GM23338 (cell line): ENCODE measurements around the gene ASB3. TPM values are rescaled to one million over a fixed set of nuclear protein-coding genes. Genes with fewer than 3 reads are reported as not detected.

Source experiments
- ATAC-seq: fragments of 200-7000 bp; cut with Tn5 transposase; 3 replicates; pipeline ENCODE4 v1.9.1; 2020
- DNase-seq: peaks from one replicate; pipeline ENCODE4 v3.0.0-alpha.2; 2015; ENCODE audit warnings: low spot score
- H2AFZ ChIP-seq: fragments of 200-600 bp; sonication (generic); 2 replicates; pipeline ENCODE4 v1.8.0; 2016; ENCODE audit warnings: antibody characterized with exemption, mild to moderate bottlenecking, moderate library complexity
- H3F3A ChIP-seq: fragments of 200-600 bp; sonication (generic); replicated peaks from 2 replicates; pipeline ENCODE4 v1.8.0; 2017; ENCODE audit warnings: antibody characterized with exemption, mixed run types, low read depth
- H3K27ac ChIP-seq: fragments of 200-600 bp; sonication (generic); 2 replicates; pipeline ENCODE4 v1.6.1; 2016; ENCODE audit warnings: low read depth
- H3K27me3 ChIP-seq: fragments of 200-600 bp; sonication (generic); 2 replicates; pipeline ENCODE4 v1.8.0; 2016; ENCODE audit warnings: mild to moderate bottlenecking, mixed run types, moderate library complexity; ENCODE audit not compliant: insufficient read depth
- H3K36me3 ChIP-seq: fragments of 200-600 bp; sonication (generic); 2 replicates; pipeline ENCODE4 v1.8.0; 2016; ENCODE audit warnings: mild to moderate bottlenecking; ENCODE audit not compliant: insufficient read depth
- H3K4me1 ChIP-seq: fragments of 200-600 bp; sonication (generic); 2 replicates; pipeline ENCODE4 v1.8.0; 2016; ENCODE audit warnings: mild to moderate bottlenecking, moderate library complexity; ENCODE audit not compliant: insufficient read depth
- H3K4me2 ChIP-seq: fragments of 200-600 bp; sonication (generic); 2 replicates; pipeline ENCODE4 v1.7.1; 2017; ENCODE audit warnings: mixed run types
- H3K4me3 ChIP-seq: fragments of 200-600 bp; sonication (generic); 2 replicates; pipeline ENCODE4 v1.6.1; 2016; ENCODE audit warnings: mixed run types
- H3K79me2 ChIP-seq: fragments of 200-600 bp; sonication (generic); replicated peaks from 2 replicates; pipeline ENCODE4 v1.8.0; 2017; ENCODE audit warnings: mild to moderate bottlenecking; ENCODE audit not compliant: insufficient read depth
- H3K9me2 ChIP-seq: fragments of 200-600 bp; sonication (generic); 2 replicates; pipeline ENCODE4 v1.8.0; 2017; ENCODE audit not compliant: insufficient read depth
- H4K20me1 ChIP-seq: fragments of 200-600 bp; sonication (generic); replicated peaks from 2 replicates; pipeline ENCODE4 v1.8.0; 2017; ENCODE audit warnings: mild to moderate bottlenecking; ENCODE audit not compliant: insufficient read depth
- H3K27ac Mint-ChIP-seq: 2 replicates; pipeline ENCODE4 v1.8.0; 2020; ENCODE audit warnings: inconsistent platforms, mild to moderate bottlenecking, moderate library complexity, mixed read lengths
- H3K27me3 Mint-ChIP-seq: 3 replicates; pipeline ENCODE4 v1.8.0; 2022; ENCODE audit warnings: low read depth, mild to moderate bottlenecking, moderate library complexity, mixed read lengths, inconsistent platforms; ENCODE audit not compliant: insufficient read depth, poor library complexity
- H3K36me3 Mint-ChIP-seq: 3 replicates; pipeline ENCODE4 v1.8.0; 2021; ENCODE audit warnings: low read depth, mild to moderate bottlenecking, inconsistent platforms, moderate library complexity, mixed read lengths
- H3K4me1 Mint-ChIP-seq: 3 replicates; pipeline ENCODE4 v1.8.0; 2020; ENCODE audit warnings: mild to moderate bottlenecking, inconsistent platforms, mixed read lengths
- H3K4me3 Mint-ChIP-seq: 3 replicates; pipeline ENCODE4 v1.8.0; 2021; ENCODE audit warnings: moderate library complexity, mild to moderate bottlenecking, inconsistent platforms, mixed read lengths
- H3K9me3 Mint-ChIP-seq: 3 replicates; pipeline ENCODE4 v1.8.0; 2020; ENCODE audit warnings: moderate library complexity, mild to moderate bottlenecking, inconsistent platforms, mixed read lengths
- CREB1 ChIP-seq: fragments of 250-450 bp; sonication (Bioruptor Pico); IDR thresholded peaks from 2 replicates; pipeline ENCODE4 v1.5.0; 2020; ENCODE audit warnings: low read depth, mild to moderate bottlenecking, moderate library complexity
- CTCF ChIP-seq, 2 experiments: fragments of 200-600 bp in 1 of 2; sonication (generic) in 1 of 2; conservative IDR thresholded peaks; 2 replicates each; pipeline versions ENCODE4 v1.5.1 to v1.6.1; 2016 to 2017; ENCODE audit warnings: antibody characterized with exemption in 2 of 2, low read depth in 2 of 2, mild to moderate bottlenecking in 2 of 2, moderate library complexity in 1 of 2
- ETS1 ChIP-seq: IDR thresholded peaks from 2 replicates; pipeline ENCODE4 v1.6.1; 2016; ENCODE audit warnings: antibody characterized with exemption
- EZH2 ChIP-seq: fragments of 200-600 bp; sonication (generic); IDR thresholded peaks from one replicate; pipeline ENCODE4 v1.8.0; 2017; ENCODE audit warnings: antibody characterized with exemption, mild to moderate bottlenecking, low read depth; ENCODE audit not compliant: unreplicated experiment
- EZH2phosphoT487 ChIP-seq: fragments of 200-600 bp; sonication (generic); IDR thresholded peaks from one replicate; pipeline ENCODE4 v1.8.1; 2018; ENCODE audit warnings: antibody characterized with exemption; ENCODE audit not compliant: unreplicated experiment
- JUNB ChIP-seq: IDR thresholded peaks from one replicate; pipeline ENCODE4 v1.6.1; 2016; ENCODE audit warnings: antibody characterized with exemption; ENCODE audit not compliant: unreplicated experiment
- NANOG ChIP-seq: IDR thresholded peaks from 2 replicates; pipeline ENCODE4 v1.6.1; 2016; ENCODE audit warnings: antibody characterized with exemption, borderline replicate concordance
- POLR2AphosphoS5 ChIP-seq: IDR thresholded peaks from 2 replicates; pipeline ENCODE4 v1.6.1; 2016; ENCODE audit warnings: antibody characterized with exemption, low read depth
- REST ChIP-seq: IDR thresholded peaks from one replicate; pipeline ENCODE4 v1.6.1; 2018; ENCODE audit warnings: antibody characterized with exemption; ENCODE audit not compliant: unreplicated experiment
- STAT1 ChIP-seq: IDR thresholded peaks from one replicate; pipeline ENCODE4 v1.6.1; 2016; ENCODE audit warnings: antibody characterized with exemption; ENCODE audit not compliant: unreplicated experiment
- ZNF114 ChIP-seq: fragments of 250-450 bp; sonication (Bioruptor Pico); IDR thresholded peaks from 2 replicates; pipeline ENCODE4 v1.5.0; 2020; ENCODE audit warnings: mild to moderate bottlenecking, moderate library complexity
- ZNF331 ChIP-seq: fragments of 250-450 bp; sonication (Bioruptor Pico); IDR thresholded peaks from 2 replicates; pipeline ENCODE4 v1.5.0; 2020; ENCODE audit warnings: low read depth, mild to moderate bottlenecking, moderate library complexity
- polyA plus RNA-seq: library from polyadenylated mRNA; unstranded; fragments of >200 nt; fragmentation: Nextera tagmentation; extraction: Ambion mirVana; gene quantifications from 2 replicates; pipeline ENCODE4 v1.2.1, GENCODE V29; 2016
- total RNA-seq: library from RNA; depleted of rRNA; stranded (reverse); fragments of >200 nt; shearing (Covaris generic); gene quantifications from 2 replicates; pipeline ENCODE4 v1.2.3, GENCODE V29; 2014

ASB3 gene
- total and polyA plus RNA-seq, 2 experiments from 2014 or later, result 22.4 to 30.5 TPM

- H3K4me3 ChIP-seq, result no peak overlapping the region
Measured at GRCh38 chr2:53672881-53673522, 113.8 kb downstream of the ASB3 start.

More at GRCh38 chr2:53672881-53673522, 113.8 kb downstream of the ASB3 start:
- no peaks in the 10 kb centered on the region for H3K79me2 ChIP-seq
- no peaks in the 10 kb centered on the region for H3F3A ChIP-seq
- DNase-seq (no peak), ATAC-seq (no peak)
- TF ChIP-seq CTCF (conservative IDR thresholded peaks at IDR 0.05; ENCODE audit: low read depth in 2 of 2) (no peak), NANOG (no peak), ZNF114 (CRISPR knock-in tag) (no peak), EZH2phosphoT487 (no peak), STAT1 (no peak), ETS1 (no peak), JUNB (no peak), ZNF331 (no peak), POLR2AphosphoS5 (no peak), EZH2 (no peak), CREB1 (CRISPR knock-in tag) (no peak), REST (no peak)
- no peaks in the 10 kb centered on the region for H4K20me1 ChIP-seq
- no peak overlapping the region for H3K27ac ChIP-seq
- H3K27me3 ChIP-seq, result no peaks in the 10 kb centered on the region
- H2AFZ ChIP-seq, result no peak overlapping the region
- Mint-ChIP-seq H3K27me3 (no peaks in the 10 kb centered on the region), H3K36me3 (peaks cover 5% of the 10 kb centered on the region; the same call in 2 of the 3 replicates), H3K27ac (no peak overlapping the region), H3K4me3 (no peak overlapping the region), H3K4me1 (no peaks in the 10 kb centered on the region), H3K9me3 (peaks cover under 1% of the 10 kb centered on the region; the same call in 1 of the 3 replicates)
- no peak overlapping the region for H3K4me2 ChIP-seq
- no peaks in the 10 kb centered on the region for H3K4me1 ChIP-seq
- no peaks in the 10 kb centered on the region for H3K9me2 ChIP-seq
- H3K36me3 ChIP-seq, result 0 out of 2 replicates have a peak, but pooled peaks cover 3% of the 10 kb centered on the region
